Stimulated activated naive CD4-positive, alpha-beta T cell (primary cell): Measurements from ENCODE around the gene GPC3.

Experiments used
- DNase-seq, 6 experiments: peaks; one replicate each; lab custom pipeline; 2025; lab: John Stamatoyannopoulos, UW

The GPC3 gene

GRCh38 chrX:133516686-133517085, 468.7 kb downstream of the GPC3 start:
- DNase-seq: no peak

GRCh38 chrX:133514486-133514885, 470.9 kb downstream of the GPC3 start:
- no peak for DNase-seq

GRCh38 chrX:133513123-133513522, 472.3 kb downstream of the GPC3 start:
- no peak for DNase-seq

- DNase-seq: no peak
These were observed 474.4 kb downstream of the GPC3 start for GRCh38 chrX:133511041-133511440.

- no peak for DNase-seq
These were observed 488.0 kb downstream of the GPC3 start for GRCh38 chrX:133497356-133497755.

GRCh38 chrX:133495464-133496391, 489.7 kb downstream of the GPC3 start:
- DNase-seq: no peak

GRCh38 chrX:133493366-133493765, 492.0 kb downstream of the GPC3 start:
- DNase-seq: no peak

GRCh38 chrX:133490955-133491354, 494.4 kb downstream of the GPC3 start:
- DNase-seq: no peak
